Natural killer cell (primary cell): ENCODE measurements around the gene IBA57. TPM values are rescaled to one million over a fixed set of nuclear protein-coding genes. Genes with fewer than 3 reads are reported as not detected.

Experiments
- ATAC-seq, 3 donors: fragments of 150-1000 bp in 2 of 3; fragments of 200-7000 bp in 1 of 3; cut with Tn5 transposase; 1 replicate in 1 of 3; 2 replicates in 2 of 3; pipeline ENCODE4 v1.10.0; 2021; ENCODE audit warnings: mild to moderate bottlenecking in 2 of 3, moderate library complexity in 2 of 3
- DNase-seq, 2 donors: peaks; one replicate each; pipeline versions ENCODE4 v3.0.0 to v3.0.0-alpha.2; 2013 to 2021; ENCODE audit warnings: mixed read lengths in 1 of 2
- H3K27ac ChIP-seq: one replicate; pipeline ENCODE4 v1.5.1; 2013; ENCODE audit warnings: mild to moderate bottlenecking, low read length
- H3K27me3 ChIP-seq: one replicate; pipeline ENCODE4 v1.6.1; 2013; ENCODE audit warnings: low read length; ENCODE audit not compliant: control insufficient read depth, insufficient read depth
- H3K36me3 ChIP-seq: one replicate; pipeline ENCODE4 v1.6.1; 2013; ENCODE audit warnings: low read length; ENCODE audit not compliant: control insufficient read depth, insufficient read depth
- H3K4me1 ChIP-seq: one replicate; pipeline ENCODE4 v1.6.1; 2013; ENCODE audit warnings: low read length; ENCODE audit not compliant: control insufficient read depth, insufficient read depth
- H3K4me3 ChIP-seq: one replicate; pipeline ENCODE4 v1.5.1; 2013; ENCODE audit warnings: low read length
- H3K9me3 ChIP-seq: one replicate; pipeline ENCODE4 v1.6.1; 2013; ENCODE audit warnings: low read length; ENCODE audit not compliant: control insufficient read depth, insufficient read depth
- H3K27ac Mint-ChIP-seq, 2 donors: one replicate each; pipeline ENCODE4 v1.8.0; 2022; ENCODE audit warnings: mild to moderate bottlenecking in 2 of 2, mixed read lengths in 2 of 2, moderate library complexity in 1 of 2
- H3K27me3 Mint-ChIP-seq, 2 donors: one replicate each; pipeline ENCODE4 v1.8.0; 2022; ENCODE audit warnings: low read depth in 2 of 2, mixed read lengths in 2 of 2
- H3K36me3 Mint-ChIP-seq: one replicate; pipeline ENCODE4 v1.8.0; 2022; ENCODE audit warnings: mixed read lengths
- H3K4me1 Mint-ChIP-seq, 2 donors: one replicate each; pipeline ENCODE4 v1.8.0; 2022; ENCODE audit warnings: mixed read lengths in 2 of 2
- H3K4me3 Mint-ChIP-seq: one replicate; pipeline ENCODE4 v1.8.0; 2022; ENCODE audit warnings: mild to moderate bottlenecking, moderate library complexity, mixed read lengths
- H3K9me3 Mint-ChIP-seq, 2 donors: one replicate each; pipeline ENCODE4 v1.8.0; 2022; ENCODE audit warnings: mixed read lengths in 2 of 2
- CTCF ChIP-seq: fragments of 200-600 bp; IDR thresholded peaks from one replicate; pipeline ENCODE4 v1.8.0; 2022; ENCODE audit warnings: antibody characterized with exemption
- WGBS: methylation state at CpG from one replicate; pipeline ENCODE4 v1.1.7; 2013; ENCODE audit warnings: missing lambda C conversion rate; ENCODE audit not compliant: insufficient coverage; 5-methylcytosine and 5-hydroxymethylcytosine counted together
- intact Hi-C: fragments of 100-400 bp; cut with micrococcal nuclease; formaldehyde crosslinking; loops from one replicate; pipeline ENCODE4 v1.14.2; 2022
- total RNA-seq, 4 donors: library from RNA; stranded (reverse); fragments of 120-200 nt in 1 of 4; gene quantifications; one replicate each; pipeline versions ENCODE4 v1.2.3 to v1.2.4, GENCODE V29; 2013 to 2022

IBA57 gene
- total RNA-seq, 3 donors from 2014 or later (not counting 1 experiment from before 2014, with no cell fraction given), result 13.3 to 14.1 (median 13.8) TPM

GRCh38 chr1:228144993-228145343 lies 20.6 kb upstream of the IBA57 start:
- intact Hi-C loops, result no loop called here
- no peak for TF ChIP-seq CTCF
- 96% methylated on average over 8 of the region's 8 CpGs for WGBS
- Mint-ChIP-seq H3K27ac (no peak overlapping the region), H3K4me1 (peaks cover 22 to 45% of the 10 kb centered on the region in 2 donors), H3K36me3 (no peaks in the 10 kb centered on the region), H3K4me3 (no peak overlapping the region), H3K9me3 (no peaks in the 10 kb centered on the region), H3K27me3 (no peaks in the 10 kb centered on the region)
- peaks cover 56% of the 10 kb centered on the region for H3K4me1 ChIP-seq
- no peaks in the 10 kb centered on the region for H3K9me3 ChIP-seq
- no peak overlapping the region for H3K27ac ChIP-seq
- DNase-seq (no peak), ATAC-seq (no peak)
- no peaks in the 10 kb centered on the region for H3K27me3 ChIP-seq
- H3K36me3 ChIP-seq, result peaks cover 42% of the 10 kb centered on the region
- no peak overlapping the region for H3K4me3 ChIP-seq

GRCh38 chr1:228145463-228146416 lies 19.9 kb upstream of the IBA57 start:
- Histone ChIP-seq H3K27me3 (no peaks in the 10 kb centered on the region), H3K4me1 (peaks cover 53% of the 10 kb centered on the region), H3K27ac (no peak overlapping the region), H3K36me3 (peaks cover 42% of the 10 kb centered on the region), H3K9me3 (no peaks in the 10 kb centered on the region), H3K4me3 (no peak overlapping the region)
- Mint-ChIP-seq H3K4me1 (peaks cover 22 to 43% of the 10 kb centered on the region in 2 donors), H3K4me3 (no peak overlapping the region), H3K27ac (no peak overlapping the region), H3K9me3 (no peaks in the 10 kb centered on the region), H3K36me3 (no peaks in the 10 kb centered on the region), H3K27me3 (no peaks in the 10 kb centered on the region)
- 94% methylated on average over 31 of the region's 31 CpGs for WGBS
- ATAC-seq (no peak), DNase-seq (no peak)
- intact Hi-C loops, result no loop called here
- no peak for TF ChIP-seq CTCF

- ATAC-seq (no peak), DNase-seq (no peak)
- TF ChIP-seq CTCF, result no peak
- H3K27ac ChIP-seq, result no peak overlapping the region
- no peak overlapping the region for H3K4me3 ChIP-seq
- H3K36me3 ChIP-seq, result peaks cover 42% of the 10 kb centered on the region
- no peak overlapping the region for H3K4me3 Mint-ChIP-seq
- 94% methylated on average over 18 of the region's 18 CpGs for WGBS
- no peaks in the 10 kb centered on the region for H3K27me3 Mint-ChIP-seq
- H3K9me3 ChIP-seq, result no peaks in the 10 kb centered on the region
- H3K4me1 ChIP-seq, result peaks cover 45% of the 10 kb centered on the region
- H3K4me1 Mint-ChIP-seq, result peaks cover 17 to 35% of the 10 kb centered on the region in 2 donors
- H3K36me3 Mint-ChIP-seq, result no peaks in the 10 kb centered on the region
- intact Hi-C loops, result no loop called here
- no peaks in the 10 kb centered on the region for H3K9me3 Mint-ChIP-seq
- H3K27me3 ChIP-seq, result no peaks in the 10 kb centered on the region
- no peak overlapping the region for H3K27ac Mint-ChIP-seq
These were observed 19.0 kb upstream of the IBA57 start for GRCh38 chr1:228146417-228147150.
